Mesendoderm (in vitro differentiated cells): ENCODE results near the gene ZNF441. TPM values are rescaled to one million over a fixed set of nuclear protein-coding genes. Genes with fewer than 3 reads are reported as not detected.
A peak's percentile ranks its signal among the peaks of the same experiment; 100 is the strongest.

Source experiments
- DNase-seq: peaks from one replicate; pipeline ENCODE4 v3.0.0; 2013
- H2AK5ac ChIP-seq: 2 replicates; pipeline ENCODE4 v1.6.1; 2013; ENCODE audit warnings: low read length, inconsistent platforms
- H2BK120ac ChIP-seq: 2 replicates; pipeline ENCODE4 v1.6.1; 2013; ENCODE audit warnings: low read depth, mild to moderate bottlenecking, low read length, moderate library complexity, mixed read lengths
- H2BK15ac ChIP-seq: replicated peaks from 2 replicates; pipeline ENCODE4 v1.6.1; 2013; ENCODE audit warnings: low read depth, mild to moderate bottlenecking, moderate library complexity
- H2BK5ac ChIP-seq: 2 replicates; pipeline ENCODE4 v1.6.1; 2013; ENCODE audit warnings: low read length, inconsistent platforms
- H3K18ac ChIP-seq: 2 replicates; pipeline ENCODE4 v1.6.1; 2013; ENCODE audit warnings: mild to moderate bottlenecking, low read length, mixed read lengths
- H3K23ac ChIP-seq: one replicate; pipeline ENCODE4 v1.6.1; 2013; ENCODE audit warnings: low read length
- H3K27ac ChIP-seq: 2 replicates; pipeline ENCODE4 v1.5.1; 2013; ENCODE audit warnings: low read depth, mild to moderate bottlenecking, inconsistent platforms, low read length, moderate library complexity
- H3K27me3 ChIP-seq: 2 replicates; pipeline ENCODE4 v1.6.1; 2013; ENCODE audit warnings: low read length, control low read depth, mild to moderate bottlenecking, inconsistent platforms; ENCODE audit not compliant: insufficient read depth, poor library complexity
- H3K36me3 ChIP-seq: 2 replicates; pipeline ENCODE4 v1.6.1; 2013; ENCODE audit warnings: low read length, inconsistent platforms; ENCODE audit not compliant: control insufficient read depth, insufficient read depth
- H3K4ac ChIP-seq: one replicate; pipeline ENCODE4 v1.6.1; 2013; ENCODE audit warnings: low read depth, mild to moderate bottlenecking, low read length, moderate library complexity
- H3K4me1 ChIP-seq: 2 replicates; pipeline ENCODE4 v1.6.1; 2013; ENCODE audit warnings: low read depth, low read length, inconsistent platforms; ENCODE audit not compliant: control insufficient read depth
- H3K4me2 ChIP-seq: 2 replicates; pipeline ENCODE4 v1.6.1; 2013; ENCODE audit warnings: low read length
- H3K4me3 ChIP-seq: 2 replicates; pipeline ENCODE4 v1.5.1; 2013; ENCODE audit warnings: mild to moderate bottlenecking, low read length
- H3K56ac ChIP-seq: one replicate; pipeline ENCODE4 v1.6.1; 2013; ENCODE audit warnings: low read length
- H3K79me1 ChIP-seq: 2 replicates; pipeline ENCODE4 v1.6.1; 2013; ENCODE audit warnings: low read length, inconsistent platforms
- H3K79me2 ChIP-seq: 2 replicates; pipeline ENCODE4 v1.6.1; 2013; ENCODE audit warnings: mild to moderate bottlenecking, low read length; ENCODE audit not compliant: control insufficient read depth, insufficient read depth
- H3K9ac ChIP-seq: 2 replicates; pipeline ENCODE4 v1.6.1; 2013; ENCODE audit warnings: low read length, inconsistent platforms
- H4K5ac ChIP-seq: one replicate; pipeline ENCODE4 v1.6.1; 2013; ENCODE audit warnings: low read length
- H4K8ac ChIP-seq: one replicate; pipeline ENCODE4 v1.6.1; 2013; ENCODE audit warnings: low read depth, mild to moderate bottlenecking, control low read depth, low read length, moderate library complexity
- WGBS: extraction: QIAGEN DNeasy Blood & Tissue Kit; methylation state at CpG from one replicate; pipeline ENCODE4 v1.1.7; 2013; ENCODE audit warnings: low lambda C conversion rate, missing lambda C conversion rate; ENCODE audit not compliant: insufficient coverage; ENCODE audit errors: extremely low coverage; 5-methylcytosine and 5-hydroxymethylcytosine counted together
- polyA plus RNA-seq, 2 experiments: library from polyadenylated mRNA; stranded (reverse); fragments of 200-250 nt; gene quantifications; one replicate each; pipeline ENCODE4 v1.2.3, GENCODE V29; 2013

Gene ZNF441
- polyA plus RNA-seq (2013, experiment 1 of 2) = 0.18 TPM
- polyA plus RNA-seq (2013, experiment 2 of 2) = 0.31 TPM

GRCh38 chr19:11766597-11767591 lies at the start of gene ZNF441:
TSS of gene ZNF441 (plus strand) at chr19:11767000. CDS start at chr19:11767194, 194 bp downstream.
- no peaks in the 10 kb centered on the region for H3K79me2 ChIP-seq
- H4K8ac ChIP-seq = no peak within 1 kb of the TSS
- peaks cover 2% of the 10 kb centered on the region for H3K27me3 ChIP-seq
- peak within 1 kb of the TSS; percentile 57 for H3K9ac ChIP-seq
- no peak within 1 kb of the TSS for H4K5ac ChIP-seq
- no peak within 1 kb of the TSS for H3K4ac ChIP-seq
- no peak within 1 kb of the TSS for H3K18ac ChIP-seq
- no CpG with 5 or more reads among the region's 61 CpGs for WGBS
- peak within 1 kb of the TSS; percentile 46 for H3K4me3 ChIP-seq
- peak; percentile 96 for DNase-seq
- no peak within 1 kb of the TSS for H2BK15ac ChIP-seq
- no peak within 1 kb of the TSS for H2BK5ac ChIP-seq
- H3K79me1 ChIP-seq = no peaks in the 10 kb centered on the region
- H3K23ac ChIP-seq = no peak within 1 kb of the TSS
- peak within 1 kb of the TSS; percentile 79 for H3K56ac ChIP-seq
- no peaks in the 10 kb centered on the region for H3K4me1 ChIP-seq
- H2AK5ac ChIP-seq = no peak within 1 kb of the TSS
- H2BK120ac ChIP-seq = no peak within 1 kb of the TSS
- H3K4me2 ChIP-seq = peak within 1 kb of the TSS; percentile 61
- no peak within 1 kb of the TSS for H3K27ac ChIP-seq
- no peaks in the 10 kb centered on the region for H3K36me3 ChIP-seq

GRCh38 chr19:11721681-11722080 lies 45.1 kb upstream of the ZNF441 start:
- WGBS = no CpG with 5 or more reads among the region's 5 CpGs
- H3K4me3 ChIP-seq = peak overlapping the region; percentile 4
- H3K79me2 ChIP-seq = no peaks in the 10 kb centered on the region
- no peak overlapping the region for H4K8ac ChIP-seq
- peaks cover 10% of the 10 kb centered on the region for H3K36me3 ChIP-seq
- H3K79me1 ChIP-seq = no peaks in the 10 kb centered on the region
- H3K4me2 ChIP-seq = no peak overlapping the region
- H2BK15ac ChIP-seq = no peak overlapping the region
- H3K23ac ChIP-seq = no peak overlapping the region
- H3K56ac ChIP-seq = no peak overlapping the region
- DNase-seq = no peak
- no peak overlapping the region for H2AK5ac ChIP-seq
- H2BK120ac ChIP-seq = no peak overlapping the region
- no peak overlapping the region for H2BK5ac ChIP-seq
- no peak overlapping the region for H3K9ac ChIP-seq
- H3K18ac ChIP-seq = no peak overlapping the region
- no peak overlapping the region for H4K5ac ChIP-seq
- H3K27ac ChIP-seq = no peak overlapping the region
- no peak overlapping the region for H3K4ac ChIP-seq
- no peaks in the 10 kb centered on the region for H3K27me3 ChIP-seq
- no peaks in the 10 kb centered on the region for H3K4me1 ChIP-seq

- no peak overlapping the region for H3K4ac ChIP-seq
- no peak for DNase-seq
- no peaks in the 10 kb centered on the region for H3K27me3 ChIP-seq
- H4K8ac ChIP-seq = no peak overlapping the region
- H3K9ac ChIP-seq = no peak overlapping the region
- peaks cover 10% of the 10 kb centered on the region for H3K36me3 ChIP-seq
- no peaks in the 10 kb centered on the region for H3K4me1 ChIP-seq
- H3K79me1 ChIP-seq = no peaks in the 10 kb centered on the region
- H2AK5ac ChIP-seq = no peak overlapping the region
- H3K4me3 ChIP-seq = peak overlapping the region; percentile 29
- no peak overlapping the region for H4K5ac ChIP-seq
- H3K27ac ChIP-seq = no peak overlapping the region
- no peak overlapping the region for H3K56ac ChIP-seq
- H3K18ac ChIP-seq = no peak overlapping the region
- no peak overlapping the region for H2BK5ac ChIP-seq
- no peak overlapping the region for H3K4me2 ChIP-seq
- no CpG with 5 or more reads among the region's 10 CpGs for WGBS
- H3K23ac ChIP-seq = no peak overlapping the region
- H3K79me2 ChIP-seq = no peaks in the 10 kb centered on the region
- H2BK15ac ChIP-seq = no peak overlapping the region
- no peak overlapping the region for H2BK120ac ChIP-seq
Measured at GRCh38 chr19:11722414-11722813, 44.4 kb upstream of the ZNF441 start.

GRCh38 chr19:11729586-11729985 lies 37.2 kb upstream of the ZNF441 start:
- H4K8ac ChIP-seq = no peak overlapping the region
- no peak overlapping the region for H2BK120ac ChIP-seq
- H2AK5ac ChIP-seq = no peak overlapping the region
- no peak overlapping the region for H3K56ac ChIP-seq
- no peak overlapping the region for H3K4me3 ChIP-seq
- no peak overlapping the region for H3K18ac ChIP-seq
- no peaks in the 10 kb centered on the region for H3K79me2 ChIP-seq
- H3K36me3 ChIP-seq = no peaks in the 10 kb centered on the region
- no peak overlapping the region for H3K27ac ChIP-seq
- H3K4me2 ChIP-seq = no peak overlapping the region
- no peak overlapping the region for H2BK15ac ChIP-seq
- WGBS = no CpG with 5 or more reads among the region's 4 CpGs
- no peak overlapping the region for H3K4ac ChIP-seq
- no peak overlapping the region for H3K23ac ChIP-seq
- no peak overlapping the region for H2BK5ac ChIP-seq
- no peak overlapping the region for H4K5ac ChIP-seq
- no peaks in the 10 kb centered on the region for H3K79me1 ChIP-seq
- no peak overlapping the region for H3K9ac ChIP-seq
- no peaks in the 10 kb centered on the region for H3K27me3 ChIP-seq
- H3K4me1 ChIP-seq = no peaks in the 10 kb centered on the region
- no peak for DNase-seq

GRCh38 chr19:11735375-11735774 lies 31.4 kb upstream of the ZNF441 start:
- H3K79me1 ChIP-seq = peaks cover 3% of the 10 kb centered on the region
- no peaks in the 10 kb centered on the region for H3K4me1 ChIP-seq
- H3K4me3 ChIP-seq = no peak overlapping the region
- no peak overlapping the region for H4K8ac ChIP-seq
- H3K56ac ChIP-seq = no peak overlapping the region
- H2BK15ac ChIP-seq = no peak overlapping the region
- no peak overlapping the region for H3K18ac ChIP-seq
- no CpG with 5 or more reads among the region's 1 CpG for WGBS
- H3K79me2 ChIP-seq = no peaks in the 10 kb centered on the region
- no peak overlapping the region for H2AK5ac ChIP-seq
- DNase-seq = no peak
- H3K23ac ChIP-seq = no peak overlapping the region
- no peak overlapping the region for H2BK120ac ChIP-seq
- H4K5ac ChIP-seq = no peak overlapping the region
- no peak overlapping the region for H2BK5ac ChIP-seq
- H3K9ac ChIP-seq = no peak overlapping the region
- no peaks in the 10 kb centered on the region for H3K27me3 ChIP-seq
- H3K4ac ChIP-seq = no peak overlapping the region
- no peak overlapping the region for H3K4me2 ChIP-seq
- no peak overlapping the region for H3K27ac ChIP-seq
- H3K36me3 ChIP-seq = no peaks in the 10 kb centered on the region
